Fibroblast of lung (primary cell): ENCODE results near the gene TEX2. TPM values are rescaled to one million over a fixed set of nuclear protein-coding genes. Genes with fewer than 3 reads are reported as not detected.

Experiments
- DNase-seq, 2 donors: peaks; one replicate each; pipeline versions ENCODE4 v3.0.0 to v3.0.0-alpha.2; 2010; ENCODE audit warnings: low read depth in 2 of 2
- H2AFZ ChIP-seq: 2 replicates; pipeline ENCODE4 v1.5.1; 2012; ENCODE audit warnings: low read length, control low read depth, inconsistent platforms
- H3K27ac ChIP-seq: 2 replicates; pipeline ENCODE4 v1.5.1; 2011; ENCODE audit warnings: low read length, control low read depth; ENCODE audit not compliant: insufficient read depth
- H3K27me3 ChIP-seq: 2 replicates; pipeline ENCODE4 v1.5.1; 2011; ENCODE audit warnings: mild to moderate bottlenecking, low read length; ENCODE audit not compliant: control insufficient read depth, insufficient read depth
- H3K36me3 ChIP-seq: 2 replicates; pipeline ENCODE4 v1.5.1; 2011; ENCODE audit warnings: low read length; ENCODE audit not compliant: control insufficient read depth, insufficient read depth
- H3K4me1 ChIP-seq: 2 replicates; pipeline ENCODE4 v1.5.1; 2011; ENCODE audit warnings: low read length; ENCODE audit not compliant: control insufficient read depth, insufficient read depth; ENCODE audit errors: extremely low read depth
- H3K4me2 ChIP-seq: 2 replicates; pipeline ENCODE4 v1.5.1; 2011; ENCODE audit warnings: low read length, control low read depth; ENCODE audit not compliant: insufficient read depth; ENCODE audit errors: extremely low read depth
- H3K4me3 ChIP-seq, 4 experiments: fragments of 200-600 bp in 1 of 4; sonication (generic) in 1 of 4; replicated peaks in 1 of 4; 2 replicates each; pipeline ENCODE4 v1.5.1; 2011 to 2016; ENCODE audit warnings: low read length in 4 of 4, low read depth in 3 of 4, mild to moderate bottlenecking in 3 of 4, control low read depth in 2 of 4, inconsistent platforms in 1 of 4, mixed read lengths in 1 of 4; ENCODE audit not compliant: insufficient read depth in 1 of 4; ENCODE audit errors: control extremely low read depth in 1 of 4
- H3K79me2 ChIP-seq: 2 replicates; pipeline ENCODE4 v1.5.1; 2012; ENCODE audit warnings: mild to moderate bottlenecking, low read length, inconsistent platforms; ENCODE audit not compliant: control insufficient read depth, insufficient read depth
- H3K9ac ChIP-seq: 2 replicates; pipeline ENCODE4 v1.5.1; 2011; ENCODE audit warnings: mild to moderate bottlenecking, low read length, control low read depth; ENCODE audit not compliant: insufficient read depth
- H3K9me3 ChIP-seq: 2 replicates; pipeline ENCODE4 v1.5.1; 2012; ENCODE audit warnings: low read depth, low read length; ENCODE audit not compliant: control insufficient read depth, insufficient read depth
- H4K20me1 ChIP-seq: 2 replicates; pipeline ENCODE4 v1.5.1; 2011; ENCODE audit warnings: low read length; ENCODE audit not compliant: control insufficient read depth, insufficient read depth; ENCODE audit errors: extremely low read depth
- EZH2 ChIP-seq: IDR thresholded peaks from 2 replicates; pipeline ENCODE4 v1.5.1; 2012; ENCODE audit warnings: low read length, control low read depth, mild to moderate bottlenecking; ENCODE audit errors: missing control alignments
- polyA plus RNA-seq, 2 donors: library from polyadenylated mRNA; depleted of rRNA in 1 of 2; stranded (reverse) in 1 of 2; unstranded in 1 of 2; fragments of >200 nt; gene quantifications; 2 replicates each; pipeline ENCODE4 v1.2.1, GENCODE V29; 2011 to 2012; ENCODE audit warnings: missing spikeins in 1 of 2
- total RNA-seq: library from RNA; depleted of rRNA; stranded (reverse); fragments of >200 nt; gene quantifications from 2 replicates; pipeline ENCODE4 v1.2.1, GENCODE V29; 2014
- TF ChIP-seq, protein P1 (sequence below), 2 donors: IDR thresholded peaks in 1 of 2; conservative IDR thresholded peaks in 1 of 2; 1 replicate in 1 of 2; 2 replicates in 1 of 2; pipeline ENCODE4 v1.5.1; 2011 to 2012; ENCODE audit warnings: low read length in 2 of 2, control low read depth in 1 of 2, inconsistent platforms in 1 of 2, low read depth in 1 of 2, mild to moderate bottlenecking in 1 of 2

TEX2 gene
- total and polyA plus RNA-seq, 2 donors (not counting 1 experiment from before 2014, with no cell fraction given), result 18.6 to 33.4 TPM

DNA sequence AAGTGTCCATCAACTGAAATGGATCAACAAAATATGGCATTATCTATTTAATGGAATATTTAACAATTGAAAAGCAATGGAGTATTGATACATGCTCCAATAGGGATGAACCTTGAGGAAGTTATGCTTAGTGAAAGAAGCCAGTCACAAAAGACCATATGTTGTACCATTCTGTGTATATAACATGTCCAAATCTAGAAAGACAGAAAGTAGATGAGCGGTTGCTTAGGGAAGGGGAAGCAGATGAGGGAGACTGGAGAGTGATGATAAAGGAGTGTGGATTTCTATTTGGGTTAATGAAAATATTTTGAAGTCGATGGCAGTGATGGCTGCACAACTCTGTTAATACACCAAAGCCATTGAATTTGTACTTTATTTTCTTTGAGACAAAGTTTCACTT is 124.6 kb downstream of the TEX2 start:
- Histone ChIP-seq H3K27me3 (no peaks in the 10 kb centered on the region), H3K4me3 (no peak overlapping the region), H3K27ac (no peak overlapping the region), H3K4me1 (no peaks in the 10 kb centered on the region), H3K79me2 (no peaks in the 10 kb centered on the region), H3K9me3 (no peaks in the 10 kb centered on the region), H4K20me1 (no peaks in the 10 kb centered on the region), H2AFZ (no peak overlapping the region), H3K36me3 (no peaks in the 10 kb centered on the region), H3K4me2 (no peak overlapping the region), H3K9ac (no peak overlapping the region)
- no peak for DNase-seq
- TF ChIP-seq, protein P1, sequence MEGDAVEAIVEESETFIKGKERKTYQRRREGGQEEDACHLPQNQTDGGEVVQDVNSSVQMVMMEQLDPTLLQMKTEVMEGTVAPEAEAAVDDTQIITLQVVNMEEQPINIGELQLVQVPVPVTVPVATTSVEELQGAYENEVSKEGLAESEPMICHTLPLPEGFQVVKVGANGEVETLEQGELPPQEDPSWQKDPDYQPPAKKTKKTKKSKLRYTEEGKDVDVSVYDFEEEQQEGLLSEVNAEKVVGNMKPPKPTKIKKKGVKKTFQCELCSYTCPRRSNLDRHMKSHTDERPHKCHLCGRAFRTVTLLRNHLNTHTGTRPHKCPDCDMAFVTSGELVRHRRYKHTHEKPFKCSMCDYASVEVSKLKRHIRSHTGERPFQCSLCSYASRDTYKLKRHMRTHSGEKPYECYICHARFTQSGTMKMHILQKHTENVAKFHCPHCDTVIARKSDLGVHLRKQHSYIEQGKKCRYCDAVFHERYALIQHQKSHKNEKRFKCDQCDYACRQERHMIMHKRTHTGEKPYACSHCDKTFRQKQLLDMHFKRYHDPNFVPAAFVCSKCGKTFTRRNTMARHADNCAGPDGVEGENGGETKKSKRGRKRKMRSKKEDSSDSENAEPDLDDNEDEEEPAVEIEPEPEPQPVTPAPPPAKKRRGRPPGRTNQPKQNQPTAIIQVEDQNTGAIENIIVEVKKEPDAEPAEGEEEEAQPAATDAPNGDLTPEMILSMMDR (conservative IDR thresholded peaks at IDR 0.05 in 1 of 2, IDR thresholded peaks at IDR 0.05 in 1 of 2; ENCODE audit: low read depth in 1 of 2, low read length in 2 of 2), result no peak
- no peak for TF ChIP-seq EZH2

- Histone ChIP-seq H3K4me3 (no peak overlapping the region), H3K36me3 (no peaks in the 10 kb centered on the region), H3K79me2 (no peaks in the 10 kb centered on the region), H3K4me1 (no peaks in the 10 kb centered on the region), H3K27me3 (no peaks in the 10 kb centered on the region), H3K9ac (no peak overlapping the region), H3K9me3 (no peaks in the 10 kb centered on the region), H3K4me2 (no peak overlapping the region), H2AFZ (no peak overlapping the region), H4K20me1 (no peaks in the 10 kb centered on the region), H3K27ac (no peak overlapping the region)
- no peak for DNase-seq
- TF ChIP-seq, protein P1 (conservative IDR thresholded peaks at IDR 0.05 in 1 of 2, IDR thresholded peaks at IDR 0.05 in 1 of 2; ENCODE audit: low read depth in 1 of 2, low read length in 2 of 2), result no peak
- no peak for TF ChIP-seq EZH2
Observed at GRCh38 chr17:64135000-64135399, 128.1 kb downstream of the TEX2 start.

DNA sequence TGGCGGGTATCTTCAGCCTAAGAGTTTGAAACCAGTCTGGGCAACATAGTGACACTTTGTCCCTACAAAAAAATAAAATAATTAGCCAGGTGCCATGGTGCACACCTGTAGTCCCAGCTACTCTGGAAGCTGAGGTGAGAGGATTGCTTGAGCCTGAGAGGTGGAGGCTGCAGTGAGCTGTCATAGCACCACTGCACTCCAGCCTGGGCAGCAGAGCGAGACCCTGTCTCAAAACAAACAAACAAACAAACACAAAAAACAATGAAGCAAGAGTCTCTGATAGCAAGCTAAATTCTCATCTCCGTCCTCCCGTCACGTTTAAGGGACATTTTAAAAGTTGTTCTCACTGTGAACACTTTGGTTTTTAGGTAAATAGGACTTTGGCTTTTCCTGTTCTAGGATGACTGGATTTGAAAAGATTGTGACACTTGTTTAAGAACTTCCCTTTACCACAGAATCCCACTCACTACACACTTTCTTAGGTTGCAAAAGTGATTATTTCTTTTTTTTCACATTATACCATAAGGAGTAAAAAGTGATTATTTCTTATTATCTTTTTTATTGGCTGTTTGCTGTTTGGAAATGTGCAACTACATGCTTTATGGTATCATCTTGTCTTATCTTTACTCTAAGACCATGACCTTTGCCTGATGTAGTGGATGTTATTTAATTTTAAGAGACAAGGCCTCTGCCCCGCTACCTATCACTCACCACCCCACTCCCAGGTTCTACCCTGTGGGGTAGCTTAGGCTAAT is 128.7 kb downstream of the TEX2 start:
- Histone ChIP-seq H4K20me1 (no peaks in the 10 kb centered on the region), H3K4me1 (no peaks in the 10 kb centered on the region), H3K4me3 (no peak overlapping the region), H3K27me3 (no peaks in the 10 kb centered on the region), H3K9ac (no peak overlapping the region), H2AFZ (no peak overlapping the region), H3K4me2 (no peak overlapping the region), H3K27ac (no peak overlapping the region), H3K79me2 (no peaks in the 10 kb centered on the region), H3K9me3 (no peaks in the 10 kb centered on the region), H3K36me3 (no peaks in the 10 kb centered on the region)
- TF ChIP-seq, protein P1 (conservative IDR thresholded peaks at IDR 0.05 in 1 of 2, IDR thresholded peaks at IDR 0.05 in 1 of 2; ENCODE audit: low read depth in 1 of 2, low read length in 2 of 2), result no peak
- DNase-seq, result no peak
